GM12873 (cell line): Measurements from ENCODE around the gene STARD6.

Experiments used
- CTCF ChIP-seq: IDR thresholded peaks from 2 replicates; pipeline ENCODE4 v1.5.1; 2012; ENCODE audit warnings: low read depth, mild to moderate bottlenecking, moderate library complexity, low read length, control low read depth; ENCODE audit not compliant: insufficient read depth; ENCODE audit errors: missing control alignments

STARD6 gene

GRCh38 chr18:54330768-54331548 lies 26.7 kb downstream of the STARD6 start:
- TF ChIP-seq CTCF = no peak

GRCh38 chr18:54329787-54330186 lies 27.9 kb downstream of the STARD6 start:
- no peak for TF ChIP-seq CTCF

- TF ChIP-seq CTCF = no peak
These were observed 29.8 kb downstream of the STARD6 start for GRCh38 chr18:54327818-54328217.

- no peak for TF ChIP-seq CTCF
These were observed 33.7 kb downstream of the STARD6 start for GRCh38 chr18:54323970-54324369.

- no peak for TF ChIP-seq CTCF
These were observed 34.1 kb downstream of the STARD6 start for GRCh38 chr18:54323561-54323960.

- no peak for TF ChIP-seq CTCF
These were observed 41.4 kb downstream of the STARD6 start for GRCh38 chr18:54316071-54316820.

GRCh38 chr18:54303408-54303807 lies 54.2 kb downstream of the STARD6 start:
- TF ChIP-seq CTCF = no peak
